ENCODE results near the gene TLE2.

DNA sequence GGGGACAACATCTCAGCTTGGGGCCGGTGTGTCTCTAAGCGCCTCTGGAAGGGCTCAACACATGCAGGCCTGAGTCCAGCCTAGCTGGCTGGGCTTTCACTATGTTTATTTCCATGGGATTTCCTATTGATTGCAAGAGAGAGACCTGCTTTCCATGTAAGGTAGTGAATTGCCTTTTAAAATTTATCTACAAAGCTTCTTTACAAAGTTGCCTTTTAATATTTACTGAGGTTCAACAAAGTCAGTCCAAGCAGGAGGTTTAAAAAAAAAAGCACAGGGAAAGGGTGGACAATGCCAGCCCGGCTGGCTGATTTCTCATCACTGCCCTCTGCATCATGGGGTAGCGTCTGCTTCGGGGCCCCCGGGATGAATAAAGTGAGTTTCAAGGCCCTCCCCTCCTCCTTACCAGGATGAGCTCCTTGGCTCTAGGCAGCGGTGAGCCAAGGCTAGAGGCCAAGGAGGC, 15.8 kb downstream of the TLE2 start:
- TF ChIP-seq CTCF (IDR thresholded peaks at IDR 0.05) (no peak), POLR2A (IDR thresholded peaks at IDR 0.05) (no peak)

Measured in testis (tissue), 2 donors.